Hepatocyte (in vitro differentiated cells): Measurements from ENCODE around the gene COPS7A.

Experiments
- CTCF ChIP-seq: fragments of 200-600 bp; sonication (generic); IDR thresholded peaks from 2 replicates; pipeline ENCODE4 v1.5.1; 2016; ENCODE audit warnings: antibody characterized with exemption, mild to moderate bottlenecking; ENCODE audit not compliant: poor library complexity
- EZH2 ChIP-seq: fragments of 200-600 bp; sonication (generic); IDR thresholded peaks from 2 replicates; pipeline ENCODE4 v1.6.1; 2016; ENCODE audit warnings: antibody characterized with exemption, mild to moderate bottlenecking, borderline replicate concordance
- EZH2phosphoT487 ChIP-seq: fragments of 200-600 bp; sonication (generic); IDR thresholded peaks from one replicate; pipeline ENCODE4 v1.6.1; 2018; ENCODE audit warnings: antibody characterized with exemption, mild to moderate bottlenecking, low read depth, moderate library complexity; ENCODE audit not compliant: unreplicated experiment, severe bottlenecking

DNA sequence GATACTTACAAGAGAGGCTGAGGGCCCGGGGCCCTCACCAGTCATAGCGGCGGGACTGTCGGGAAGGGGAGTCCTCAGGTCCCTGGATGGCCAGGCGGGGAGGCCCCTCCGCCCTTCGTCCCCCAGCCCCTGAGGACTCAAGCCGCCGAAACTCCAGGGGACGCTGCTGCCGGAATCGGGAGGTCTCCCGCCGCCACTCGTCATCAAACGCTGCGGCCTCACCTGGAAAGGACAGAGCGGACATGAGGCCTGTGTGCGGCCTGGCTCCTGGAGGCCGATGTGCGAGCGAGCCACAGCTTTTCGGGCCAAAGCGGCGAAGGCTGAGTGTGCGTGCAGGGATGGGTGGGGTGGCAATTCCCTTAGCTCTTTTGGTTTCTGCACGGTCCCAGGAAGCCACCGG, 24.9 kb downstream of the COPS7A start:
- TF ChIP-seq CTCF (no peak), EZH2 (no peak), EZH2phosphoT487 (no peak)
